HEK293 (cell line): Measurements from ENCODE around the gene ARL2BP.

ENCODE experiments used
- CTCF ChIA-PET: fragments of 350-600 bp; formaldehyde crosslinking; extraction: SDS; loops from one replicate; lab custom pipeline; 2021; ENCODE audit warnings: antibody characterized with exemption; lab: Yijun Ruan, JAX
- POLR2A ChIA-PET: fragments of 300-600 bp; formaldehyde crosslinking; extraction: SDS; loops from one replicate; lab custom pipeline; 2020; ENCODE audit warnings: antibody characterized with exemption, inconsistent platforms; lab: Yijun Ruan, JAX
- H3K27ac ChIP-seq: fragments of 200-500 bp; sonication (Bioruptor generic); 2 replicates; pipeline ENCODE4 v1.5.1; 2014; ENCODE audit warnings: low read depth, low read length, control low read depth, inconsistent platforms; ENCODE audit errors: extremely low read depth
- H3K36me3 ChIP-seq, 2 experiments: fragments of 200-500 bp in 1 of 2; sonication (Bioruptor generic) in 1 of 2; 1 replicate in 1 of 2; 2 replicates in 1 of 2; pipeline ENCODE4 v1.5.1; 2014 to 2017; ENCODE audit warnings: inconsistent platforms in 2 of 2, low read length in 2 of 2; ENCODE audit not compliant: control insufficient read depth in 2 of 2, insufficient read depth in 1 of 2
- H3K4me1 ChIP-seq: fragments of 200-500 bp; sonication (Bioruptor generic); 2 replicates; pipeline ENCODE4 v1.5.1; 2014; ENCODE audit warnings: mild to moderate bottlenecking, low read length, inconsistent platforms; ENCODE audit not compliant: control insufficient read depth, insufficient read depth
- H3K4me3 ChIP-seq: 2 replicates; pipeline ENCODE4 v1.5.1; 2011; ENCODE audit warnings: low read depth, mild to moderate bottlenecking, control low read depth, low read length, moderate library complexity
- H3K9me3 ChIP-seq: fragments of 200-500 bp; sonication (Bioruptor generic); 2 replicates; pipeline ENCODE4 v1.5.1; 2014; ENCODE audit warnings: low read depth, low read length, inconsistent platforms; ENCODE audit not compliant: control insufficient read depth, insufficient read depth
- SETDB1 ChIP-seq: IDR thresholded peaks from one replicate; pipeline ENCODE4 v1.6.1; 2017; ENCODE audit warnings: mild to moderate bottlenecking, low read length, moderate library complexity, mixed read lengths; ENCODE audit not compliant: insufficient read length
- ZIC2 ChIP-seq: fragments of 450-650 bp; formaldehyde crosslinking; IDR thresholded peaks from 2 replicates; pipeline ENCODE4 v1.5.1; 2016; ENCODE audit warnings: missing biosample characterization, missing genetic modification characterization
- ZNF132 ChIP-seq: fragments of 450-650 bp; formaldehyde crosslinking; IDR thresholded peaks from 2 replicates; pipeline ENCODE4 v1.5.1; 2017; ENCODE audit warnings: missing biosample characterization, missing genetic modification characterization, borderline replicate concordance
- ZNF155 ChIP-seq: fragments of 450-650 bp; formaldehyde crosslinking; IDR thresholded peaks from 2 replicates; pipeline ENCODE4 v1.5.1; 2016; ENCODE audit warnings: missing biosample characterization, missing genetic modification characterization
- ZNF19 ChIP-seq: fragments of 450-650 bp; formaldehyde crosslinking; IDR thresholded peaks from 2 replicates; pipeline ENCODE4; 2016; ENCODE audit warnings: missing biosample characterization, missing genetic modification characterization, low read depth
- ZNF248 ChIP-seq: fragments of 450-650 bp; formaldehyde crosslinking; IDR thresholded peaks from 2 replicates; pipeline ENCODE4 v1.5.1; 2017; ENCODE audit warnings: missing biosample characterization, missing genetic modification characterization
- ZNF341 ChIP-seq: fragments of 450-650 bp; formaldehyde crosslinking; IDR thresholded peaks from 2 replicates; pipeline ENCODE4; 2016; ENCODE audit warnings: low read depth, missing biosample characterization, missing genetic modification characterization
- TF ChIP-seq, protein P1 (sequence below): fragments of 450-650 bp; formaldehyde crosslinking; conservative IDR thresholded peaks from 2 replicates; pipeline ENCODE4 v1.5.1; 2016; ENCODE audit warnings: low read depth, missing biosample characterization, missing genetic modification characterization
- TF ChIP-seq, protein P2 (sequence below): fragments of 450-650 bp; formaldehyde crosslinking; IDR thresholded peaks from 2 replicates; pipeline ENCODE4 v1.5.1; 2016; ENCODE audit warnings: missing biosample characterization, missing genetic modification characterization
- TF ChIP-seq, protein P3 (sequence below): fragments of 450-650 bp; formaldehyde crosslinking; IDR thresholded peaks from 2 replicates; pipeline ENCODE4 v1.5.1; 2016; ENCODE audit warnings: missing biosample characterization, missing genetic modification characterization
- TF ChIP-seq, protein P4 (sequence below): fragments of 450-650 bp; formaldehyde crosslinking; IDR thresholded peaks from 2 replicates; pipeline ENCODE4 v1.5.1; 2016; ENCODE audit warnings: missing biosample characterization, missing genetic modification characterization
- TF ChIP-seq, protein P5 (sequence below): fragments of 450-650 bp; formaldehyde crosslinking; IDR thresholded peaks from 2 replicates; pipeline ENCODE4 v1.5.1; 2016; ENCODE audit warnings: missing biosample characterization, missing genetic modification characterization

Gene ARL2BP

DNA sequence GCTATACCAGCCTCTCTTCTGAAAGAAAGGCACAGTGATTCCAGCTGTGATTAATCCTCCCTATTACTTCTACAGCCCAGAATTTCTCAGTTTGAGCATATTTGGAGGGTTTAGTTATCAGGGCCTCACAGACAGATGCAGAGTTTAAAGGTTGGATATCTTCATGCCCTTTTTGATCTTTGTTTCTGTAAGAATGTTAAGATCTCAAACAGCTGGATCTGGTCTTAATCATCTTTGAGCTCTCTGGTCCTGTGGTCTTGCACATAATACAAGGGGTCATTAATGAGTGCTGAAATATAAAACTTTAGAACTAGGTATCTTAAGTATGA, 9.1 kb upstream of the ARL2BP start:
- POLR2A ChIA-PET, result interaction anchor here (0.6 to 1.2 kb wide), 5 partner anchors 9 to 211 kb away, joined by 3 to 6 read pairs (median 3); partner anchors contain the start of genes ARL2BP, CIAPIN1 and COQ9
- H3K4me1 ChIP-seq, result peaks cover 7% of the 10 kb centered on the region; the same call in 1 of the 2 replicates
- no peak overlapping the region for H3K27ac ChIP-seq
- peaks cover 18 to 68% of the 10 kb centered on the region in 2 experiments for H3K36me3 ChIP-seq
- TF ChIP-seq SETDB1 (no peak), ZIC2 (tag by site-specific recombination) (no peak), ZNF248 (no peak), ZNF155 (tag by site-specific recombination) (no peak), ZNF341 (no peak), ZNF132 (tag by site-specific recombination) (no peak), ZNF19 (tag by site-specific recombination) (no peak)
- TF ChIP-seq, protein P1, sequence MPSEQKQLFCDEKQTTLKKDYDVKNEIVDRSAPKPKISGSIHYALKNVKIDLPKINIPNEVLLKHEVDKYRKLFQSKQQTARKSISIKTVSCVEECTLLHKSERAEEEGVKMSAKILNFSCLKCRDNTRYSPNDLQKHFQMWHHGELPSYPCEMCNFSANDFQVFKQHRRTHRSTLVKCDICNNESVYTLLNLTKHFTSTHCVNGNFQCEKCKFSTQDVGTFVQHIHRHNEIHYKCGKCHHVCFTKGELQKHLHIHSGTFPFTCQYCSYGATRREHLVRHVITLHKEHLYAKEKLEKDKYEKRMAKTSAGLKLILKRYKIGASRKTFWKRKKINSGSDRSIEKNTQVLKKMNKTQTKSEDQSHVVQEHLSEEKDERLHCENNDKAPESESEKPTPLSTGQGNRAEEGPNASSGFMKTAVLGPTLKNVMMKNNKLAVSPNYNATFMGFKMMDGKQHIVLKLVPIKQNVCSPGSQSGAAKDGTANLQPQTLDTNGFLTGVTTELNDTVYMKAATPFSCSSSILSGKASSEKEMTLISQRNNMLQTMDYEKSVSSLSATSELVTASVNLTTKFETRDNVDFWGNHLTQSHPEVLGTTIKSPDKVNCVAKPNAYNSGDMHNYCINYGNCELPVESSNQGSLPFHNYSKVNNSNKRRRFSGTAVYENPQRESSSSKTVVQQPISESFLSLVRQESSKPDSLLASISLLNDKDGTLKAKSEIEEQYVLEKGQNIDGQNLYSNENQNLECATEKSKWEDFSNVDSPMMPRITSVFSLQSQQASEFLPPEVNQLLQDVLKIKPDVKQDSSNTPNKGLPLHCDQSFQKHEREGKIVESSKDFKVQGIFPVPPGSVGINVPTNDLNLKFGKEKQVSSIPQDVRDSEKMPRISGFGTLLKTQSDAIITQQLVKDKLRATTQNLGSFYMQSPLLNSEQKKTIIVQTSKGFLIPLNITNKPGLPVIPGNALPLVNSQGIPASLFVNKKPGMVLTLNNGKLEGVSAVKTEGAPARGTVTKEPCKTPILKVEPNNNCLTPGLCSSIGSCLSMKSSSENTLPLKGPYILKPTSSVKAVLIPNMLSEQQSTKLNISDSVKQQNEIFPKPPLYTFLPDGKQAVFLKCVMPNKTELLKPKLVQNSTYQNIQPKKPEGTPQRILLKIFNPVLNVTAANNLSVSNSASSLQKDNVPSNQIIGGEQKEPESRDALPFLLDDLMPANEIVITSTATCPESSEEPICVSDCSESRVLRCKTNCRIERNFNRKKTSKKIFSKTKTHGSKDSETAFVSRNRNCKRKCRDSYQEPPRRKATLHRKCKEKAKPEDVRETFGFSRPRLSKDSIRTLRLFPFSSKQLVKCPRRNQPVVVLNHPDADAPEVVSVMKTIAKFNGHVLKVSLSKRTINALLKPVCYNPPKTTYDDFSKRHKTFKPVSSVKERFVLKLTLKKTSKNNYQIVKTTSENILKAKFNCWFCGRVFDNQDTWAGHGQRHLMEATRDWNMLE, result 0 out of 2 replicates have a peak, but pooled peaks have one; percentile 3
- TF ChIP-seq, protein P2, sequence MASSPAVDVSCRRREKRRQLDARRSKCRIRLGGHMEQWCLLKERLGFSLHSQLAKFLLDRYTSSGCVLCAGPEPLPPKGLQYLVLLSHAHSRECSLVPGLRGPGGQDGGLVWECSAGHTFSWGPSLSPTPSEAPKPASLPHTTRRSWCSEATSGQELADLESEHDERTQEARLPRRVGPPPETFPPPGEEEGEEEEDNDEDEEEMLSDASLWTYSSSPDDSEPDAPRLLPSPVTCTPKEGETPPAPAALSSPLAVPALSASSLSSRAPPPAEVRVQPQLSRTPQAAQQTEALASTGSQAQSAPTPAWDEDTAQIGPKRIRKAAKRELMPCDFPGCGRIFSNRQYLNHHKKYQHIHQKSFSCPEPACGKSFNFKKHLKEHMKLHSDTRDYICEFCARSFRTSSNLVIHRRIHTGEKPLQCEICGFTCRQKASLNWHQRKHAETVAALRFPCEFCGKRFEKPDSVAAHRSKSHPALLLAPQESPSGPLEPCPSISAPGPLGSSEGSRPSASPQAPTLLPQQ (tag by site-specific recombination), result 0 out of 2 replicates have a peak, but pooled peaks have one; percentile 2
- TF ChIP-seq, protein P3, sequence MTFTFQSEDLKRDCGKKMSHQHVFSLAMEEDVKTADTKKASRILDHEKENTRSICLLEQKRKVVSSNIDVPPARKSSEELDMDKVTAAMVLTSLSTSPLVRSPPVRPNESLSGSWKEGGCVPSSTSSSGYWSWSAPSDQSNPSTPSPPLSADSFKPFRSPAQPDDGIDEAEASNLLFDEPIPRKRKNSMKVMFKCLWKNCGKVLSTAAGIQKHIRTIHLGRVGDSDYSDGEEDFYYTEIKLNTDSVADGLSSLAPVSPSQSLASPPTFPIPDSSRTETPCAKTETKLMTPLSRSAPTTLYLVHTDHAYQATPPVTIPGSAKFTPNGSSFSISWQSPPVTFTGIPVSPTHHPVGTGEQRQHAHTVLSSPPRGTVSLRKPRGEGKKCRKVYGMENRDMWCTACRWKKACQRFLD (tag by site-specific recombination), result no peak
- TF ChIP-seq, protein P4, sequence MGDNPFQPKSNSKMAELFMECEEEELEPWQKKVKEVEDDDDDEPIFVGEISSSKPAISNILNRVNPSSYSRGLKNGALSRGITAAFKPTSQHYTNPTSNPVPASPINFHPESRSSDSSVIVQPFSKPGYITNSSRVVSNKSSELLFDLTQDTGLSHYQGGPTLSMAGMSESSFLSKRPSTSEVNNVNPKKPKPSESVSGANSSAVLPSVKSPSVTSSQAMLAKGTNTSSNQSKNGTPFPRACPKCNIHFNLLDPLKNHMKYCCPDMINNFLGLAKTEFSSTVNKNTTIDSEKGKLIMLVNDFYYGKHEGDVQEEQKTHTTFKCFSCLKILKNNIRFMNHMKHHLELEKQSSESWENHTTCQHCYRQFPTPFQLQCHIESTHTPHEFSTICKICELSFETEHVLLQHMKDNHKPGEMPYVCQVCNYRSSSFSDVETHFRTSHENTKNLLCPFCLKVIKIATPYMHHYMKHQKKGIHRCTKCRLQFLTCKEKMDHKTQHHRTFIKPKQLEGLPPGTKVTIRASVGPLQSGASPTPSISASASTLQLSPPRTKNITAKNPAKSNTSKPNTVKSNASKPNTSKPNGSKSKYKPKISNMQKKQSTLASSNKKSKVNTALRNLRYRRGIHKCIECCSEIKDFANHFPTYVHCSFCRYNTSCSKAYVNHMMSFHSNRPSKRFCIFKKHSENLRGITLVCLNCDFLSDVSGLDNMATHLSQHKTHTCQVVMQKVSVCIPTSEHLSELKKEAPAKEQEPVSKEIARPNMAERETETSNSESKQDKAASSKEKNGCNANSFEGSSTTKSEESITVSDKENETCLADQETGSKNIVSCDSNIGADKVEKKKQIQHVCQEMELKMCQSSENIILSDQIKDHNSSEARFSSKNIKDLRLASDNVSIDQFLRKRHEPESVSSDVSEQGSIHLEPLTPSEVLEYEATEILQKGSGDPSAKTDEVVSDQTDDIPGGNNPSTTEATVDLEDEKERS (tag by site-specific recombination), result no peak
- TF ChIP-seq, protein P5, sequence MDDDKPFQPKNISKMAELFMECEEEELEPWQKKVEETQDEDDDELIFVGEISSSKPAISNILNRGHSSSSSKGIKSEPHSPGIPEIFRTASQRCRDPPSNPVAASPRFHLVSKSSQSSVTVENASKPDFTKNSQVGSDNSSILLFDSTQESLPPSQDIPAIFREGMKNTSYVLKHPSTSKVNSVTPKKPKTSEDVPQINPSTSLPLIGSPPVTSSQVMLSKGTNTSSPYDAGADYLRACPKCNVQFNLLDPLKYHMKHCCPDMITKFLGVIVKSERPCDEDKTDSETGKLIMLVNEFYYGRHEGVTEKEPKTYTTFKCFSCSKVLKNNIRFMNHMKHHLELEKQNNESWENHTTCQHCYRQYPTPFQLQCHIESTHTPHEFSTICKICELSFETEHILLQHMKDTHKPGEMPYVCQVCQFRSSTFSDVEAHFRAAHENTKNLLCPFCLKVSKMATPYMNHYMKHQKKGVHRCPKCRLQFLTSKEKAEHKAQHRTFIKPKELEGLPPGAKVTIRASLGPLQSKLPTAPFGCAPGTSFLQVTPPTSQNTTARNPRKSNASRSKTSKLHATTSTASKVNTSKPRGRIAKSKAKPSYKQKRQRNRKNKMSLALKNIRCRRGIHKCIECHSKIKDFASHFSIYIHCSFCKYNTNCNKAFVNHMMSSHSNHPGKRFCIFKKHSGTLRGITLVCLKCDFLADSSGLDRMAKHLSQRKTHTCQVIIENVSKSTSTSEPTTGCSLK (tag by site-specific recombination), result no peak
- TF ChIP-seq, all 188 proteins: peak for 2
- CTCF ChIA-PET, result interaction anchor here (0.7 kb wide), 1 partner anchor 28 kb away, joined by 3 read pairs; no protein-coding TSS in a partner anchor
- Histone ChIP-seq H3K4me3 (no peak overlapping the region), H3K9me3 (no peaks in the 10 kb centered on the region)
